UCSD-AML1 (cell line): Measurements from ENCODE around the gene TEKT4.
"Not testable (repeated sequence)": the region's sequence is repeated elsewhere in the genome, so short reads cannot be mapped to it uniquely, and the experiment has no call there.

ENCODE experiments used
- DNase-seq: peaks from one replicate; lab custom pipeline; 2025; ENCODE audit not compliant: unreplicated experiment; lab: John Stamatoyannopoulos, UW

TEKT4 gene

GRCh38 chr2:94875820-94876522, 4.7 kb downstream of the TEKT4 start:
- DNase-seq: no peak

GRCh38 chr2:94876523-94876863, 5.3 kb downstream of the TEKT4 start:
- DNase-seq: no peak

- no peak for DNase-seq
Observed at GRCh38 chr2:94877129-94877528, 5.9 kb downstream of the TEKT4 start.

- DNase-seq: not testable (repeated sequence)
Observed at GRCh38 chr2:94878575-94878974, 7.3 kb downstream of the TEKT4 start.

GRCh38 chr2:94879314-94879981, 8.2 kb downstream of the TEKT4 start:
- no peak for DNase-seq

GRCh38 chr2:94879982-94880377, 8.8 kb downstream of the TEKT4 start:
- no peak for DNase-seq

- no peak for DNase-seq
Observed at GRCh38 chr2:94880507-94880906, 9.3 kb downstream of the TEKT4 start.

- DNase-seq: no peak
Observed at GRCh38 chr2:94881070-94881469, 9.8 kb downstream of the TEKT4 start.

- DNase-seq: no peak
Observed at GRCh38 chr2:94890234-94890633, 19.0 kb downstream of the TEKT4 start.

GRCh38 chr2:94895273-94895672, 24.0 kb downstream of the TEKT4 start:
- not testable (repeated sequence) for DNase-seq

- DNase-seq: not testable (repeated sequence)
Observed at GRCh38 chr2:94906976-94907375, 35.7 kb downstream of the TEKT4 start.

GRCh38 chr2:94923196-94923595, 52.0 kb downstream of the TEKT4 start:
- DNase-seq: no peak

GRCh38 chr2:94924999-94925398, 53.8 kb downstream of the TEKT4 start:
- DNase-seq: not testable (repeated sequence)
